HL-60 (cell line): ENCODE results near the gene UTS2B.

ENCODE experiments used
- DNase-seq, 2 experiments: peaks; one replicate each; pipeline ENCODE4 v3.0.0-alpha.2; 2010 to 2020; ENCODE audit warnings: low read depth in 1 of 2, low spot score in 1 of 2
- H3K27ac ChIP-seq: fragments of 250-450 bp; sonication (Bioruptor Pico); replicated peaks from 2 replicates; pipeline ENCODE4 v1.5.1; 2020; ENCODE audit warnings: mild to moderate bottlenecking, moderate library complexity
- H3K27me3 ChIP-seq: fragments of 250-450 bp; sonication (Bioruptor Pico); 2 replicates; pipeline ENCODE4 v1.5.1; 2021; ENCODE audit warnings: mild to moderate bottlenecking, moderate library complexity; ENCODE audit not compliant: insufficient read depth, poor library complexity, severe bottlenecking
- H3K4me3 ChIP-seq: replicated peaks from 2 replicates; pipeline ENCODE4 v1.5.1; 2011; ENCODE audit warnings: mild to moderate bottlenecking, control low read depth, low read length; ENCODE audit not compliant: insufficient read depth
- GABPA ChIP-seq: IDR thresholded peaks from 2 replicates; pipeline ENCODE4 v1.6.1; 2012; ENCODE audit warnings: low read depth
- POLR2AphosphoS5 ChIP-seq: IDR thresholded peaks from 2 replicates; pipeline ENCODE4 v1.6.1; 2012; ENCODE audit warnings: low read depth
- REST ChIP-seq: IDR thresholded peaks from 2 replicates; pipeline ENCODE4 v1.6.1; 2012; ENCODE audit warnings: low read depth; ENCODE audit not compliant: insufficient replicate concordance
- SPI1 ChIP-seq: IDR thresholded peaks from 2 replicates; pipeline ENCODE4 v1.6.1; 2012; ENCODE audit warnings: low read depth, mild to moderate bottlenecking, borderline replicate concordance
- TF ChIP-seq, protein P1 (sequence below): IDR thresholded peaks from one replicate; pipeline ENCODE4 v1.5.1; 2011; ENCODE audit warnings: low read length, control low read depth, inconsistent platforms; ENCODE audit not compliant: insufficient read depth

UTS2B gene

GRCh38 chr3:191316876-191317603 is 13.3 kb downstream of the UTS2B start:
- Histone ChIP-seq H3K4me3 (no peak overlapping the region), H3K27me3 (no peaks in the 10 kb centered on the region), H3K27ac (no peak overlapping the region)
- TF ChIP-seq GABPA, result no peak
- no peak for TF ChIP-seq SPI1
- TF ChIP-seq REST, result no peak
- TF ChIP-seq, protein P1, sequence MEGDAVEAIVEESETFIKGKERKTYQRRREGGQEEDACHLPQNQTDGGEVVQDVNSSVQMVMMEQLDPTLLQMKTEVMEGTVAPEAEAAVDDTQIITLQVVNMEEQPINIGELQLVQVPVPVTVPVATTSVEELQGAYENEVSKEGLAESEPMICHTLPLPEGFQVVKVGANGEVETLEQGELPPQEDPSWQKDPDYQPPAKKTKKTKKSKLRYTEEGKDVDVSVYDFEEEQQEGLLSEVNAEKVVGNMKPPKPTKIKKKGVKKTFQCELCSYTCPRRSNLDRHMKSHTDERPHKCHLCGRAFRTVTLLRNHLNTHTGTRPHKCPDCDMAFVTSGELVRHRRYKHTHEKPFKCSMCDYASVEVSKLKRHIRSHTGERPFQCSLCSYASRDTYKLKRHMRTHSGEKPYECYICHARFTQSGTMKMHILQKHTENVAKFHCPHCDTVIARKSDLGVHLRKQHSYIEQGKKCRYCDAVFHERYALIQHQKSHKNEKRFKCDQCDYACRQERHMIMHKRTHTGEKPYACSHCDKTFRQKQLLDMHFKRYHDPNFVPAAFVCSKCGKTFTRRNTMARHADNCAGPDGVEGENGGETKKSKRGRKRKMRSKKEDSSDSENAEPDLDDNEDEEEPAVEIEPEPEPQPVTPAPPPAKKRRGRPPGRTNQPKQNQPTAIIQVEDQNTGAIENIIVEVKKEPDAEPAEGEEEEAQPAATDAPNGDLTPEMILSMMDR, result no peak
- TF ChIP-seq POLR2AphosphoS5, result no peak
- no peak for DNase-seq

- no peak for DNase-seq
- H3K27me3 ChIP-seq, result no peaks in the 10 kb centered on the region
- no peak overlapping the region for H3K4me3 ChIP-seq
- no peak for TF ChIP-seq SPI1
- TF ChIP-seq POLR2AphosphoS5, result no peak
- no peak for TF ChIP-seq REST
- TF ChIP-seq, protein P1, result no peak
- TF ChIP-seq GABPA, result no peak
- no peak overlapping the region for H3K27ac ChIP-seq
Observed at GRCh38 chr3:191314109-191314728, 16.1 kb downstream of the UTS2B start.

GRCh38 chr3:191313296-191313695 is 17.0 kb downstream of the UTS2B start:
- Histone ChIP-seq H3K27ac (no peak overlapping the region), H3K4me3 (no peak overlapping the region), H3K27me3 (no peaks in the 10 kb centered on the region)
- DNase-seq, result no peak
- TF ChIP-seq GABPA (no peak), POLR2AphosphoS5 (no peak), REST (no peak), SPI1 (no peak)
- TF ChIP-seq, protein P1, result no peak
